Endothelial cell (in vitro differentiated cells): ENCODE data around the gene ALS2CL. TPM values are rescaled to one million over a fixed set of nuclear protein-coding genes. Genes with fewer than 3 reads are reported as not detected.

Experiments used
- DNase-seq: peaks from one replicate; pipeline ENCODE4 v3.0.0; 2021; ENCODE audit warnings: low spot score
- H3K27ac Mint-ChIP-seq: one replicate; pipeline ENCODE4 v1.8.0; 2021; ENCODE audit warnings: mixed read lengths, inconsistent platforms; ENCODE audit not compliant: unreplicated experiment
- H3K27me3 Mint-ChIP-seq: one replicate; pipeline ENCODE4 v1.8.0; 2021; ENCODE audit warnings: mild to moderate bottlenecking, moderate library complexity, mixed read lengths, inconsistent platforms; ENCODE audit not compliant: unreplicated experiment
- H3K36me3 Mint-ChIP-seq: one replicate; pipeline ENCODE4 v1.8.0; 2021; ENCODE audit warnings: mild to moderate bottlenecking, low read depth, mixed read lengths, inconsistent platforms; ENCODE audit not compliant: unreplicated experiment
- H3K4me1 Mint-ChIP-seq: one replicate; pipeline ENCODE4 v1.8.0; 2021; ENCODE audit warnings: mild to moderate bottlenecking, mixed read lengths, inconsistent platforms; ENCODE audit not compliant: unreplicated experiment
- H3K4me3 Mint-ChIP-seq: one replicate; pipeline ENCODE4 v1.8.0; 2021; ENCODE audit warnings: mild to moderate bottlenecking, mixed read lengths, inconsistent platforms; ENCODE audit not compliant: unreplicated experiment
- H3K9me3 Mint-ChIP-seq: one replicate; pipeline ENCODE4 v1.8.0; 2021; ENCODE audit warnings: mixed read lengths, inconsistent platforms; ENCODE audit not compliant: unreplicated experiment
- total RNA-seq: library from RNA; stranded (reverse); fragmentation: NEBNext Ultra II Directional; extraction: Animal tissue kit (Norgen Biotek cat#: 25700); gene quantifications from one replicate; pipeline ENCODE4 v1.2.1, GENCODE V29; 2021; ENCODE audit not compliant: unreplicated experiment
- TF ChIP-seq, protein P1 (sequence below): fragments of 200-600 bp; sonication (generic); IDR thresholded peaks from one replicate; pipeline ENCODE4 v1.5.0; 2021; ENCODE audit warnings: antibody characterized with exemption; ENCODE audit not compliant: unreplicated experiment

The ALS2CL gene
- total RNA-seq, 1 donor from 2014 or later = 5.6 TPM

DNA sequence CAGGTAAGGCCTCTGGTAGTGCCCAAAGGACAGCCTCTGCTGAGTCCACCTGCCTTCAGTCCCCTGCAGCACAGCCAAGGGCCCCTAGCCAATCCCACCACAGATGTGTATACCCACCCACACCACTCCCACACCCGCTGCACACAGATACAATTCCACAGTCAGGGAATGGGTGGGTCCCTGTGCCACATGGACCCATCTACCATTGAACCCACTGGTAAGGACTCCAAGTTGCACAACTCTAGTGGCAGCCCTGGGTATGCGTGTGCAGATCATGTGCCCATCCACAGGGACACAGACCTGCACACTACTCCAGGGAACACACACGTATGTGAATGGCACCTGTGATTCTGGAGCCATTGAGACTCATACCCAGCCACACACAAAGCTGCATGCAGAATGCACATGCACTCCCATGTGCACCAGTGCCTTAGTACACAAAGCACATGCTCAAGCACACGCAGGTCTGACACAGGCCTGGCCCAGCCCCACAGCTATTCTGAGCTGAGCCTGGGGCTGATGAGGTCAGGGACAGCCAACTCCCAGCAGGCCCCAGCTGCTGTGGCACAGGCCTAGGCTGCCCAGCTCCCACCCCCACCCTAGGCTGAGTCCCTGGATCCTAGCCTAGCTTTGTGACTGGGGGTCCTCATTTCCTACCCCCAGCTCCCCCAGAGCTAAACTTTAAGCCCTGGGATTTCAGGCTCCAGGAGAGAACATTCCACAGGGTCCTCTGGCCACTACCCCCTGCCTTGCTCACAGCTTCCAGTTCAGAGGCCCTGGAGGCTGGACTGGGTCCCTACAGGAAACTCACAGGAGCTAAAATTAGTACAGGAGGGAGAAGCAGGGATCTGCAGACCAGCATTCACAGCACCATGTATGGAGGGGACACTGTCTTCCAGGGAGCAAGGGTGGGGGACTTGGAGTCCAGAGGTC is 2.7 kb upstream of the ALS2CL start:
- DNase-seq = no peak
- H3K36me3 Mint-ChIP-seq = no peaks in the 10 kb centered on the region
- H3K9me3 Mint-ChIP-seq = no peaks in the 10 kb centered on the region
- H3K27ac Mint-ChIP-seq = peak overlapping the region; percentile 24
- H3K4me1 Mint-ChIP-seq = peaks cover 16% of the 10 kb centered on the region
- TF ChIP-seq, protein P1, sequence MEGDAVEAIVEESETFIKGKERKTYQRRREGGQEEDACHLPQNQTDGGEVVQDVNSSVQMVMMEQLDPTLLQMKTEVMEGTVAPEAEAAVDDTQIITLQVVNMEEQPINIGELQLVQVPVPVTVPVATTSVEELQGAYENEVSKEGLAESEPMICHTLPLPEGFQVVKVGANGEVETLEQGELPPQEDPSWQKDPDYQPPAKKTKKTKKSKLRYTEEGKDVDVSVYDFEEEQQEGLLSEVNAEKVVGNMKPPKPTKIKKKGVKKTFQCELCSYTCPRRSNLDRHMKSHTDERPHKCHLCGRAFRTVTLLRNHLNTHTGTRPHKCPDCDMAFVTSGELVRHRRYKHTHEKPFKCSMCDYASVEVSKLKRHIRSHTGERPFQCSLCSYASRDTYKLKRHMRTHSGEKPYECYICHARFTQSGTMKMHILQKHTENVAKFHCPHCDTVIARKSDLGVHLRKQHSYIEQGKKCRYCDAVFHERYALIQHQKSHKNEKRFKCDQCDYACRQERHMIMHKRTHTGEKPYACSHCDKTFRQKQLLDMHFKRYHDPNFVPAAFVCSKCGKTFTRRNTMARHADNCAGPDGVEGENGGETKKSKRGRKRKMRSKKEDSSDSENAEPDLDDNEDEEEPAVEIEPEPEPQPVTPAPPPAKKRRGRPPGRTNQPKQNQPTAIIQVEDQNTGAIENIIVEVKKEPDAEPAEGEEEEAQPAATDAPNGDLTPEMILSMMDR = no peak
- H3K27me3 Mint-ChIP-seq = peaks cover 16% of the 10 kb centered on the region
- H3K4me3 Mint-ChIP-seq = no peak overlapping the region

DNA sequence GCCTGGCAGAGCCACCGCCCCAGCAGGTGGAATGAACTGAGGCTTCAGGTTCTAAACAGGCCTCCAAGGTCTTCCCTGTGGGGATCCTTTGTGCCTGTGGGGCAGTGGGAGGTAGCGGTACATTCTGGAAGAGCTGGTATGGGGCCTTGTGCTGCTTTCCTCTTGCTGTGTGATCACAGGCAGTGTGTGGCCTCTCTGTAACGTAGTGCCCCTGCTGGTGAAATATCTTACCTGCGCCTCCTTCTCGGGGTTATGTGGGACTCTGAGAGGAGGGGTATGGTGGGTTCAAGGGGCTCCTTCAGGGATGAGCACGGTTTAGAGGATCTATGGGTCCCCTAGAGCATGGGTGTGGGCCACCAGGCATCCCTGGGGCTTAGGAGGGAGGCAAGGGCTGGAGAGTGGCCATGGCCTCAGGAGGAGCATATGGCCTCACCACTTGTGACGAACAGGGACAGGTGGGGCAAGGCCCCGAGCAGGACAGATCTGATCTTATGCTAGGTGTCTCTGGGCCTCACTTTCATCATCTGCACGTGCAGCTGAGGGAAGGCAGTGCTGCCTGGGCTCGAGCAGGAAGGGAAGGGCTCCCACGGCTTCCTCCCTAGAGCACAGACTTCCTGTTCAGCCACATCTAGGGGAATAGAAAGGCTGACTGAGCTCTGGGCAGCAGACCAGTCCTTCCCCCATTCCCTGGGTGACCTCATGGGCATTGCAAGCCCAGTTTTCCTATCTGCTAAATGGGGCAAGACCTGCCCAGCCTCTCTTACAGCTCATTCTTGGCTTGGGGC is 1.9 kb upstream of the ALS2CL start:
- Mint-ChIP-seq H3K9me3 (no peaks in the 10 kb centered on the region), H3K27ac (peak overlapping the region; percentile 24)
- TF ChIP-seq, protein P1 = peak; percentile 54

DNA sequence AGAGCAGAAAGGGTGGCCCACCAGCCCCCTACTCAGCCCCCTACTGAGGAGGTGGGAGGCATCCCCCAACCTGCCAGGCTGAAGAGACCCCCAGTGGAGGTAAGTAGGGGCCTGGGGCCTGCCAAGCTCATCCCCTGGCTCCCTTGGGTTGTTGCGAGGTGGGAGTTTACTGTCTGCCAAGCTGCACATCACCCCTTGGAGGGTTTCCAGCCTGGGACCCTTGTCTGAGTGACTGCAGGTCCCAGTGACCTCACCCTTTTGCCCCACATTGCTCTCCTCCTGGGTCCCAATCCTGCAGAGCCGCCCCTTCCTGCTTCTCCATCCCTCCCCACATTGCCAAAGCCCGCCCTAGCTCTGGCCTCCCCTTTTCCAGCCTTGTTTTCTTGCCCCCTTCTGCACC is 1.0 kb upstream of the ALS2CL start:
- no peaks in the 10 kb centered on the region for H3K9me3 Mint-ChIP-seq
- H3K27ac Mint-ChIP-seq = no peak overlapping the region
- no peaks in the 10 kb centered on the region for H3K36me3 Mint-ChIP-seq
- H3K4me1 Mint-ChIP-seq = peaks cover 16% of the 10 kb centered on the region
- H3K4me3 Mint-ChIP-seq = no peak overlapping the region
- TF ChIP-seq, protein P1 = no peak
- peaks cover 18% of the 10 kb centered on the region for H3K27me3 Mint-ChIP-seq
- DNase-seq = no peak

More for the DNA sequence above, 1.9 kb upstream of the ALS2CL start:
- H3K4me3 Mint-ChIP-seq = no peak overlapping the region
- H3K27me3 Mint-ChIP-seq = peaks cover 18% of the 10 kb centered on the region
- peaks cover 16% of the 10 kb centered on the region for H3K4me1 Mint-ChIP-seq
- DNase-seq = peak; percentile 42
- H3K36me3 Mint-ChIP-seq = no peaks in the 10 kb centered on the region

DNA sequence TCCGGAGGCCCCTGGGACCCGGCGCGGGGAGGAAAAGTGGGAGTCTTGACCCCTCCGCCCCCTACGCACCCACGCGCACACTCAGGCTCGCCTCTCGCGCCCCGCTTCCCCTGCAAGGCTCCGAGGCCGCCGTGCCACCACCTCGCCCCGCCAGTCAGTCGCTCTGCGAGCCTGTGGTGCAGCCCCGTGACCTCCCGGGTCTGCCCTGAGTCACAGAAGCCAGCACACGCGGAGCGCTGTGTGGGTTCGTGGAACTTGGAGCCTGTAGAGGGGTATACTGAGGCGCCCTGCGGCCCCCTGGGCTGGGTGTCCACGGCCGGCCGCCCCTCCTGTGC is 380 bp upstream of the ALS2CL start:
- Mint-ChIP-seq H3K9me3 (no peaks in the 10 kb centered on the region), H3K27ac (no peak overlapping the region), H3K4me3 (no peak overlapping the region), H3K36me3 (no peaks in the 10 kb centered on the region), H3K27me3 (peaks cover 18% of the 10 kb centered on the region), H3K4me1 (peaks cover 16% of the 10 kb centered on the region)
- TF ChIP-seq, protein P1 = no peak
- DNase-seq = no peak

GRCh38 chr3:46692566-46692990 is 901 bp downstream of the ALS2CL start:
- peaks cover 18% of the 10 kb centered on the region for H3K27me3 Mint-ChIP-seq
- peaks cover 16% of the 10 kb centered on the region for H3K4me1 Mint-ChIP-seq
- peak overlapping the region; percentile 86 for H3K4me3 Mint-ChIP-seq
- no peak for DNase-seq
- no peak overlapping the region for H3K27ac Mint-ChIP-seq
- H3K9me3 Mint-ChIP-seq = no peaks in the 10 kb centered on the region
- TF ChIP-seq, protein P1 = no peak
- H3K36me3 Mint-ChIP-seq = no peaks in the 10 kb centered on the region
